Mesothelial cell of epicardium (in vitro differentiated cells): ENCODE data around the gene C1orf141. TPM values are rescaled to one million over a fixed set of nuclear protein-coding genes. Genes with fewer than 3 reads are reported as not detected.
"Not testable (repeated sequence)": the region's sequence is repeated elsewhere in the genome, so short reads cannot be mapped to it uniquely, and the experiment has no call there.

Source experiments
- DNase-seq, 2 experiments: peaks; one replicate each; pipeline ENCODE4 v3.0.0; 2021; ENCODE audit warnings: low spot score in 2 of 2; ENCODE audit not compliant: unreplicated experiment in 2 of 2
- H3K27ac Mint-ChIP-seq: 2 replicates; pipeline ENCODE4 v1.8.0; 2021; ENCODE audit warnings: mixed read lengths
- H3K27me3 Mint-ChIP-seq: 2 replicates; pipeline ENCODE4 v1.8.0; 2021; ENCODE audit warnings: low read depth, mixed read lengths
- H3K36me3 Mint-ChIP-seq: 2 replicates; pipeline ENCODE4 v1.8.0; 2021; ENCODE audit warnings: mixed read lengths
- H3K4me1 Mint-ChIP-seq: 2 replicates; pipeline ENCODE4 v1.8.0; 2021; ENCODE audit warnings: mixed read lengths
- H3K4me3 Mint-ChIP-seq: 2 replicates; pipeline ENCODE4 v1.8.0; 2021; ENCODE audit warnings: mild to moderate bottlenecking, moderate library complexity, mixed read lengths
- H3K9me3 Mint-ChIP-seq: 2 replicates; pipeline ENCODE4 v1.8.0; 2021; ENCODE audit warnings: mixed read lengths
- CTCF ChIP-seq: fragments of 200-600 bp; sonication (generic); IDR thresholded peaks from one replicate; pipeline ENCODE4 v1.5.0; 2021; ENCODE audit warnings: antibody characterized with exemption; ENCODE audit not compliant: unreplicated experiment
- total RNA-seq: library from RNA; stranded (reverse); gene quantifications from 3 replicates; pipeline ENCODE4 v1.2.1, GENCODE V29; 2021

The C1orf141 gene
- total RNA-seq, 1 donor from 2014 or later, result 0.22 TPM

DNA sequence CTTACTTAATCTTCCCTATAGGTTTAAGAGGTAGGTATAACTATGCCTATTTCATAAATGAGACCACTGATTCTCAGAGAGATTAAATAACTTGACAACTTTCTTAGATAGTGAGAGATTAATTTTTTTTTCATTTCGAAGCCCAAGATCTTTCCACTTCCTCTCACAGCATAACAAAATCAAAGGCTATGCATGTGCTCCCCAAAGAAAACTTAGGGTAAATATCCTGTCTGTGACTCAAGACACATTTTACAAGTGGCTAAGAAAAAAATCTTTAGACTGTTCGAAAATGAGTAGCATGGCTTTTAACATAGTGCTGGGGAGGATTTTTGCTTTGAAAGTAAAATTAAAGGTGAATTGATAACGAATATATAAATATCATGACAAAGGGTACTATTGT lies 8.2 kb upstream of the C1orf141 start:
- H3K36me3 Mint-ChIP-seq, result no peaks in the 10 kb centered on the region
- no peak overlapping the region for H3K27ac Mint-ChIP-seq
- H3K4me1 Mint-ChIP-seq, result peaks cover 9% of the 10 kb centered on the region
- H3K27me3 Mint-ChIP-seq, result no peaks in the 10 kb centered on the region
- TF ChIP-seq CTCF, result no peak
- no peaks in the 10 kb centered on the region for H3K9me3 Mint-ChIP-seq
- no peak overlapping the region for H3K4me3 Mint-ChIP-seq
- DNase-seq, result no peak

DNA sequence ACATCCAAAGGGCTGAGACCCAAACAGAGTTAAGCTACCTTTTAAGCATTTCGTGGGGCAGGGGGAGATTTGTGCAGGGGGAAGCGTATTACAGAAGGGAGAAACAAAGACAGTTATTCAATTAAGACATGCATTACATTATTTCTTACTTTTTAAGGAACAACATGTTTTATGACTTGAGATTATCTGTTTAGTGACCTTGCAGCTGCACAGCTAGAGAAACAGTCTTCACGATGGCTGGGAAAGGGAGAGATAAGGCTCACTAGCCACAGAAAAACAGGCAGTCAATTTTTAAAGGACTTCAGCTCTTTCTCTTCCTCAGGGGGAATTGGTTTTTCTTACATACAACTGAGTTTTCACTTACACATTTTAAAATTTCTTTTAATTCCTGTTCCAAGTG lies 7.1 kb upstream of the C1orf141 start:
- H3K27me3 Mint-ChIP-seq, H3K9me3 Mint-ChIP-seq, H3K4me1 Mint-ChIP-seq, H3K27ac Mint-ChIP-seq, H3K36me3 Mint-ChIP-seq, DNase-seq: not testable (repeated sequence)
- H3K4me3 Mint-ChIP-seq, result peak overlapping the region; percentile 15

GRCh38 chr1:67140460-67140859 lies 5.7 kb upstream of the C1orf141 start:
- Mint-ChIP-seq H3K27me3 (no peaks in the 10 kb centered on the region), H3K36me3 (no peaks in the 10 kb centered on the region), H3K27ac (no peak overlapping the region), H3K4me3 (no peak overlapping the region), H3K4me1 (peaks cover 11% of the 10 kb centered on the region), H3K9me3 (no peaks in the 10 kb centered on the region)
- no peak for DNase-seq
- no peak for TF ChIP-seq CTCF

- Mint-ChIP-seq H3K36me3 (no peaks in the 10 kb centered on the region), H3K27me3 (no peaks in the 10 kb centered on the region), H3K4me1 (peaks cover 20% of the 10 kb centered on the region), H3K27ac (no peak overlapping the region), H3K4me3 (no peak overlapping the region), H3K9me3 (no peaks in the 10 kb centered on the region)
- no peak for DNase-seq
- TF ChIP-seq CTCF, result no peak
Measured at GRCh38 chr1:67138813-67139499, 4.2 kb upstream of the C1orf141 start.

DNA sequence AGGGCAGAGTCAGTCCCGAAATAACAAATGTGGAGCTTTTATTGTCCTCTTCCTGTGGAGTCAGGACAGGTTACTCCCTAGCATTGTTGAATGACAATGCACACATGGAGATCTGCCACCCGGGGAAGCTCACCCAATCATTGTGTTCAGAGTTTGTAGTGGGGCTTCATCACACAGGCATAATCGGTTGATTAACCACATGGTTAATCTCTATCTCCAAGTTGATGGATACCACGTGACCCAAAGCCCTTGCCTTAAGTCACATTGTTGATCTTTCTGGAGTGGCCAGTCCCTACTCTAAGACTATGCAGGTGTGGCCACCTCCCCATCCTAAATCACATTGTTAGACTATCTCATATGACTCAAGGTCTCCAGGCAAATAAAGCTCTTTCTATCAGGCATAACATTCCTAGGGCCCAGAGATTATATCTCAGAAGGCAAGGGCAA lies 2.6 kb upstream of the C1orf141 start:
- no peak for TF ChIP-seq CTCF
- DNase-seq, result no peak
- H3K27ac Mint-ChIP-seq, result no peak overlapping the region
- H3K36me3 Mint-ChIP-seq, result no peaks in the 10 kb centered on the region
- no peaks in the 10 kb centered on the region for H3K27me3 Mint-ChIP-seq
- peaks cover 24% of the 10 kb centered on the region for H3K4me1 Mint-ChIP-seq
- H3K4me3 Mint-ChIP-seq, result no peak overlapping the region
- H3K9me3 Mint-ChIP-seq, result no peaks in the 10 kb centered on the region

- Mint-ChIP-seq H3K36me3 (no peaks in the 10 kb centered on the region), H3K27me3 (no peaks in the 10 kb centered on the region), H3K4me3 (no peak overlapping the region), H3K27ac (peak overlapping the region; percentile 45), H3K4me1 (peaks cover 18% of the 10 kb centered on the region), H3K9me3 (no peaks in the 10 kb centered on the region)
- DNase-seq, result no peak
- TF ChIP-seq CTCF, result no peak
Measured at GRCh38 chr1:67135354-67135753, 584 bp upstream of the C1orf141 start.
